Measurements from ENCODE around the gene PHLDA1. TPM values are rescaled to one million over a fixed set of nuclear protein-coding genes. Genes with fewer than 3 reads are reported as not detected.
A peak's percentile ranks its signal among the peaks of the same experiment; 100 is the strongest.

The PHLDA1 gene
- total RNA-seq, 1 experiment from 2014 or later, result 34.9 TPM

DNA sequence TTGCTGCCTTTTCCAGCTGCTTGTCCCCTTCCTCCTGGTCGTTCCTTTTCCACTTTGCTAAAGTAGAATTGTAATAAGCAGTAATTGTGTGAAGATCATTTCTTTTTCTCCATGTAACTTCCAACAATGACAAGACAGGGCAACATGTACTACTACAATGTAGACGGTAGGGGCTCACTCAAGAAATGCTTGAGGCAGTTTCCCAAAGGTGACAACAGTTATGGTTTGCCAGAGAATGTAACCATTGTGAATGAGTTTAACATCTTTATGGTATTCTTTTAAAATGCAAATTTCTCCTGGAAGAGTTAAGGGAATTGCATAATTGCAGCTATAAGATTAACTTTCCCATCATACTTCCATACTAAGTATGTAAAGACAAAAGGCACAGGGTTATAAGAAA is 23.8 kb upstream of the PHLDA1 start:
- no peak for DNase-seq (ENCODE audit: low spot score)
- Mint-ChIP-seq H3K27ac (peak overlapping the region; percentile 95), H3K9me3 (no peaks in the 10 kb centered on the region), H3K4me1 (peaks cover 45% of the 10 kb centered on the region), H3K36me3 (peaks cover 77% of the 10 kb centered on the region), H3K4me3 (peak overlapping the region; percentile 35), H3K27me3 (ENCODE audit: low read depth) (no peaks in the 10 kb centered on the region)
- TF ChIP-seq RORB (CRISPR knock-in tag; IDR thresholded peaks at IDR 0.05), result no peak
- CTCF ChIA-PET, result interaction anchor here (0.6 to 0.8 kb wide), 2 partner anchors 103 to 337 kb away, joined by 3 read pairs; no protein-coding TSS in a partner anchor
- POLR2A ChIA-PET, result no interaction called here
- peak; percentile 81 for ATAC-seq

DNA sequence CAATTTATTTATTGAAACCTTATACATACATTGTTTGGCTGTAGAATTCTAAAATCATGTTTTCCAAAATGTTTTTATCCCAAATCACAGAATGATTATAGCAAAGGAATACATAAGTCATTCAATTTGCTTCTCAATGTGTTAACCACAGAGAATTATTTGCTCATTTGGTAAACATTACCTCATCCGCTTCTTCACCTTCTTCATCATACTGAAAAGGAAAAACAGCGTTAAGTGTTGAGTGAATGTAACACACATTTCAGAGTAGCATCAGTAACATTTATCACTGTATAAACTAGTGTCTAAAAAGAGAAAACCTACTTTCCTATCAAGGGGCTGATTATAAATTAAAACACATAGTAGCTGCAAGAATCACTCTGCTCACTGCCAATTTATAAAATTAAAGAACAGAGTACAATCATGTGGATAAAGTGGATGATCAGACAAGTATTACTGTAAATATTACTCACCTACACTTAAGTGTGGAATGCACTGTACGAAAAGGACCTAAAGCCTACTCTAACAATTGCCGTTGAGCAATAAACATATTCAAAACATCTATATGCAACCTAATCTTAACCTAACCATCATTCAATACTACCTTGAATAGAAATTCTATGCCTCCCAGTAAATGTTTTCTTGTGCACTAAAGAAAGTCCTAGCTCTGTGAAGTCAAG is 18.1 kb upstream of the PHLDA1 start:
- Mint-ChIP-seq H3K36me3 (peaks cover 75% of the 10 kb centered on the region), H3K9me3 (no peaks in the 10 kb centered on the region), H3K4me1 (peaks cover 7% of the 10 kb centered on the region), H3K4me3 (no peak overlapping the region), H3K27ac (no peak overlapping the region), H3K27me3 (ENCODE audit: low read depth) (no peaks in the 10 kb centered on the region)
- ChIA-PET POLR2A (no interaction called here), CTCF (no interaction called here)
- no peak for TF ChIP-seq NR1H2 (CRISPR knock-in tag; IDR thresholded peaks at IDR 0.05)
- ATAC-seq, result no peak
- DNase-seq (ENCODE audit: low spot score), result no peak

DNA sequence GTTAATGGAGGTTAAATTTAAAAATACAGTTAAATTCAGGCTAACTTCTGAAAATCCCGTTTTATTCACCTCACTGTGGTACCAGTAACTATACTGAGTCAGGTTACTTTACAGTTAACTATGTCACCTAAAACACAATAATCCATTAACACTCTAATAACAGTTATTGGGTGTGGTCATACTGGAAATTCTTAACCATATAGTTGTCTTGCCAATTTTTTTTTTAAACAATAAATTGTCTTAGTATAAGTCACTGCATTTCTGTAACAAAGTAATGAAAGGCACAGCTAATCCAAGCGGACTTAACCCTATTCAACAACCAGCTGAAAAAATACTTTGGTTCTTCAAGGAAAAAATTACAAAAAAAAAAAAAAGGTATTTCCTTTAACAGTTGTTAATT is 16.2 kb upstream of the PHLDA1 start:
- DNase-seq (ENCODE audit: low spot score), result no peak
- peaks cover 66% of the 10 kb centered on the region for H3K36me3 Mint-ChIP-seq
- H3K4me3 Mint-ChIP-seq, result no peak overlapping the region
- ATAC-seq, result no peak
- H3K9me3 Mint-ChIP-seq, result no peaks in the 10 kb centered on the region
- no peaks in the 10 kb centered on the region for H3K4me1 Mint-ChIP-seq
- no peaks in the 10 kb centered on the region for H3K27me3 Mint-ChIP-seq (ENCODE audit: low read depth)
- no peak overlapping the region for H3K27ac Mint-ChIP-seq
- ChIA-PET CTCF (interaction anchor here (0.7 kb wide), 1 partner anchor 21 kb away, joined by 3 read pairs; no protein-coding TSS in a partner anchor), POLR2A (no interaction called here)
- TF ChIP-seq, protein P1, sequence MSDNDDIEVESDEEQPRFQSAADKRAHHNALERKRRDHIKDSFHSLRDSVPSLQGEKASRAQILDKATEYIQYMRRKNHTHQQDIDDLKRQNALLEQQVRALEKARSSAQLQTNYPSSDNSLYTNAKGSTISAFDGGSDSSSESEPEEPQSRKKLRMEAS (CRISPR knock-in tag; IDR thresholded peaks at IDR 0.05), result no peak
- TF ChIP-seq, protein P2, sequence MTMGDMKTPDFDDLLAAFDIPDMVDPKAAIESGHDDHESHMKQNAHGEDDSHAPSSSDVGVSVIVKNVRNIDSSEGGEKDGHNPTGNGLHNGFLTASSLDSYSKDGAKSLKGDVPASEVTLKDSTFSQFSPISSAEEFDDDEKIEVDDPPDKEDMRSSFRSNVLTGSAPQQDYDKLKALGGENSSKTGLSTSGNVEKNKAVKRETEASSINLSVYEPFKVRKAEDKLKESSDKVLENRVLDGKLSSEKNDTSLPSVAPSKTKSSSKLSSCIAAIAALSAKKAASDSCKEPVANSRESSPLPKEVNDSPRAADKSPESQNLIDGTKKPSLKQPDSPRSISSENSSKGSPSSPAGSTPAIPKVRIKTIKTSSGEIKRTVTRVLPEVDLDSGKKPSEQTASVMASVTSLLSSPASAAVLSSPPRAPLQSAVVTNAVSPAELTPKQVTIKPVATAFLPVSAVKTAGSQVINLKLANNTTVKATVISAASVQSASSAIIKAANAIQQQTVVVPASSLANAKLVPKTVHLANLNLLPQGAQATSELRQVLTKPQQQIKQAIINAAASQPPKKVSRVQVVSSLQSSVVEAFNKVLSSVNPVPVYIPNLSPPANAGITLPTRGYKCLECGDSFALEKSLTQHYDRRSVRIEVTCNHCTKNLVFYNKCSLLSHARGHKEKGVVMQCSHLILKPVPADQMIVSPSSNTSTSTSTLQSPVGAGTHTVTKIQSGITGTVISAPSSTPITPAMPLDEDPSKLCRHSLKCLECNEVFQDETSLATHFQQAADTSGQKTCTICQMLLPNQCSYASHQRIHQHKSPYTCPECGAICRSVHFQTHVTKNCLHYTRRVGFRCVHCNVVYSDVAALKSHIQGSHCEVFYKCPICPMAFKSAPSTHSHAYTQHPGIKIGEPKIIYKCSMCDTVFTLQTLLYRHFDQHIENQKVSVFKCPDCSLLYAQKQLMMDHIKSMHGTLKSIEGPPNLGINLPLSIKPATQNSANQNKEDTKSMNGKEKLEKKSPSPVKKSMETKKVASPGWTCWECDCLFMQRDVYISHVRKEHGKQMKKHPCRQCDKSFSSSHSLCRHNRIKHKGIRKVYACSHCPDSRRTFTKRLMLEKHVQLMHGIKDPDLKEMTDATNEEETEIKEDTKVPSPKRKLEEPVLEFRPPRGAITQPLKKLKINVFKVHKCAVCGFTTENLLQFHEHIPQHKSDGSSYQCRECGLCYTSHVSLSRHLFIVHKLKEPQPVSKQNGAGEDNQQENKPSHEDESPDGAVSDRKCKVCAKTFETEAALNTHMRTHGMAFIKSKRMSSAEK (CRISPR knock-in tag; IDR thresholded peaks at IDR 0.05; ENCODE audit: borderline replicate concordance), result no peak
- TF ChIP-seq ZNF219 (CRISPR knock-in tag; IDR thresholded peaks at IDR 0.05; ENCODE audit: borderline replicate concordance), result no peak
- no peak for TF ChIP-seq HMGA2 (CRISPR knock-in tag; IDR thresholded peaks at IDR 0.05)
- TF ChIP-seq NFATC4 (CRISPR knock-in tag; IDR thresholded peaks at IDR 0.05), result no peak
- no peak for TF ChIP-seq TP53 (CRISPR knock-in tag; IDR thresholded peaks at IDR 0.05)
- TF ChIP-seq PRRX2 (CRISPR knock-in tag; IDR thresholded peaks at IDR 0.05), result no peak
- TF ChIP-seq TEAD4 (CRISPR knock-in tag; IDR thresholded peaks at IDR 0.05), result no peak
- TF ChIP-seq, protein P3, sequence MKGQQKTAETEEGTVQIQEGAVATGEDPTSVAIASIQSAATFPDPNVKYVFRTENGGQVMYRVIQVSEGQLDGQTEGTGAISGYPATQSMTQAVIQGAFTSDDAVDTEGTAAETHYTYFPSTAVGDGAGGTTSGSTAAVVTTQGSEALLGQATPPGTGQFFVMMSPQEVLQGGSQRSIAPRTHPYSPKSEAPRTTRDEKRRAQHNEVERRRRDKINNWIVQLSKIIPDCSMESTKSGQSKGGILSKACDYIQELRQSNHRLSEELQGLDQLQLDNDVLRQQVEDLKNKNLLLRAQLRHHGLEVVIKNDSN (CRISPR knock-in tag; IDR thresholded peaks at IDR 0.05), result no peak
- TF ChIP-seq GTF2I (CRISPR knock-in tag; conservative IDR thresholded peaks at IDR 0.05), result no peak
- TF ChIP-seq, protein P4, sequence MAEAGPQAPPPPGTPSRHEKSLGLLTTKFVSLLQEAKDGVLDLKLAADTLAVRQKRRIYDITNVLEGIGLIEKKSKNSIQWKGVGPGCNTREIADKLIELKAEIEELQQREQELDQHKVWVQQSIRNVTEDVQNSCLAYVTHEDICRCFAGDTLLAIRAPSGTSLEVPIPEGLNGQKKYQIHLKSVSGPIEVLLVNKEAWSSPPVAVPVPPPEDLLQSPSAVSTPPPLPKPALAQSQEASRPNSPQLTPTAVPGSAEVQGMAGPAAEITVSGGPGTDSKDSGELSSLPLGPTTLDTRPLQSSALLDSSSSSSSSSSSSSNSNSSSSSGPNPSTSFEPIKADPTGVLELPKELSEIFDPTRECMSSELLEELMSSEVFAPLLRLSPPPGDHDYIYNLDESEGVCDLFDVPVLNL (CRISPR knock-in tag; IDR thresholded peaks at IDR 0.05; ENCODE audit: borderline replicate concordance, low read depth), result no peak
- TF ChIP-seq, protein P5, sequence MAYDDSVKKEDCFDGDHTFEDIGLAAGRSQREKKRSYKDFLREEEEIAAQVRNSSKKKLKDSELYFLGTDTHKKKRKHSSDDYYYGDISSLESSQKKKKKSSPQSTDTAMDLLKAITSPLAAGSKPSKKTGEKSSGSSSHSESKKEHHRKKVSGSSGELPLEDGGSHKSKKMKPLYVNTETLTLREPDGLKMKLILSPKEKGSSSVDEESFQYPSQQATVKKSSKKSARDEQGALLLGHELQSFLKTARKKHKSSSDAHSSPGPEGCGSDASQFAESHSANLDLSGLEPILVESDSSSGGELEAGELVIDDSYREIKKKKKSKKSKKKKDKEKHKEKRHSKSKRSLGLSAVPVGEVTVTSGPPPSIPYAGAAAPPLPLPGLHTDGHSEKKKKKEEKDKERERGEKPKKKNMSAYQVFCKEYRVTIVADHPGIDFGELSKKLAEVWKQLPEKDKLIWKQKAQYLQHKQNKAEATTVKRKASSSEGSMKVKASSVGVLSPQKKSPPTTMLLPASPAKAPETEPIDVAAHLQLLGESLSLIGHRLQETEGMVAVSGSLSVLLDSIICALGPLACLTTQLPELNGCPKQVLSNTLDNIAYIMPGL (CRISPR knock-in tag; IDR thresholded peaks at IDR 0.05), result no peak
- TF ChIP-seq EMX1 (CRISPR knock-in tag; IDR thresholded peaks at IDR 0.05), result no peak
- TF ChIP-seq, protein P6, sequence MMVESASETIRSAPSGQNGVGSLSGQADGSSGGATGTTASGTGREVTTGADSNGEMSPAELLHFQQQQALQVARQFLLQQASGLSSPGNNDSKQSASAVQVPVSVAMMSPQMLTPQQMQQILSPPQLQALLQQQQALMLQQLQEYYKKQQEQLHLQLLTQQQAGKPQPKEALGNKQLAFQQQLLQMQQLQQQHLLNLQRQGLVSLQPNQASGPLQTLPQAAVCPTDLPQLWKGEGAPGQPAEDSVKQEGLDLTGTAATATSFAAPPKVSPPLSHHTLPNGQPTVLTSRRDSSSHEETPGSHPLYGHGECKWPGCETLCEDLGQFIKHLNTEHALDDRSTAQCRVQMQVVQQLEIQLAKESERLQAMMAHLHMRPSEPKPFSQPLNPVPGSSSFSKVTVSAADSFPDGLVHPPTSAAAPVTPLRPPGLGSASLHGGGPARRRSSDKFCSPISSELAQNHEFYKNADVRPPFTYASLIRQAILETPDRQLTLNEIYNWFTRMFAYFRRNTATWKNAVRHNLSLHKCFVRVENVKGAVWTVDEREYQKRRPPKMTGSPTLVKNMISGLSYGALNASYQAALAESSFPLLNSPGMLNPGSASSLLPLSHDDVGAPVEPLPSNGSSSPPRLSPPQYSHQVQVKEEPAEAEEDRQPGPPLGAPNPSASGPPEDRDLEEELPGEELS (CRISPR knock-in tag; IDR thresholded peaks at IDR 0.05), result no peak
- TF ChIP-seq, protein P7, sequence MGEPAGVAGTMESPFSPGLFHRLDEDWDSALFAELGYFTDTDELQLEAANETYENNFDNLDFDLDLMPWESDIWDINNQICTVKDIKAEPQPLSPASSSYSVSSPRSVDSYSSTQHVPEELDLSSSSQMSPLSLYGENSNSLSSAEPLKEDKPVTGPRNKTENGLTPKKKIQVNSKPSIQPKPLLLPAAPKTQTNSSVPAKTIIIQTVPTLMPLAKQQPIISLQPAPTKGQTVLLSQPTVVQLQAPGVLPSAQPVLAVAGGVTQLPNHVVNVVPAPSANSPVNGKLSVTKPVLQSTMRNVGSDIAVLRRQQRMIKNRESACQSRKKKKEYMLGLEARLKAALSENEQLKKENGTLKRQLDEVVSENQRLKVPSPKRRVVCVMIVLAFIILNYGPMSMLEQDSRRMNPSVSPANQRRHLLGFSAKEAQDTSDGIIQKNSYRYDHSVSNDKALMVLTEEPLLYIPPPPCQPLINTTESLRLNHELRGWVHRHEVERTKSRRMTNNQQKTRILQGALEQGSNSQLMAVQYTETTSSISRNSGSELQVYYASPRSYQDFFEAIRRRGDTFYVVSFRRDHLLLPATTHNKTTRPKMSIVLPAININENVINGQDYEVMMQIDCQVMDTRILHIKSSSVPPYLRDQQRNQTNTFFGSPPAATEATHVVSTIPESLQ (CRISPR knock-in tag; IDR thresholded peaks at IDR 0.05), result no peak
- no peak for TF ChIP-seq TCF7 (CRISPR knock-in tag; IDR thresholded peaks at IDR 0.05; ENCODE audit: low read depth)

Data from WTC11 (cell line).